ENCODE results near the gene MISP.

MISP gene

DNA sequence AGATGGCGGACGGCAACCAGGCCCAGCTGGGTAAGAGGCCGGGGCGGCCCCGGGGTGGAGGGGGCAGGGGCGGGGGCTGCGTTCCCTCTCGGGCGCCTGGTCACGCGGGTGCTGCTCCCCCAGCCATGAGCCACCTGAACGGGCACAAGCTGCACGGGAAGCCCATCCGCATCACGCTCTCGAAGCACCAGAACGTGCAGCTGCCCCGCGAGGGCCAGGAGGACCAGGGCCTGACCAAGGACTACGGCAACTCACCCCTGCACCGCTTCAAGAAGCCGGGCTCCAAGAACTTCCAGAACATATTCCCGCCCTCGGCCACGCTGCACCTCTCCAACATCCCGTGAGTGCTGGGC lies 57.5 kb downstream of the MISP start:
- TF ChIP-seq ZBTB7A (IDR thresholded peaks at IDR 0.05; ENCODE audit: low read depth): no peak
- no peak for TF ChIP-seq EGR1 (IDR thresholded peaks at IDR 0.05)
- no peak for TF ChIP-seq TEAD4 (IDR thresholded peaks at IDR 0.05)
- TF ChIP-seq YY1 (IDR thresholded peaks at IDR 0.05; ENCODE audit: low read depth): no peak
- TF ChIP-seq, protein P1, sequence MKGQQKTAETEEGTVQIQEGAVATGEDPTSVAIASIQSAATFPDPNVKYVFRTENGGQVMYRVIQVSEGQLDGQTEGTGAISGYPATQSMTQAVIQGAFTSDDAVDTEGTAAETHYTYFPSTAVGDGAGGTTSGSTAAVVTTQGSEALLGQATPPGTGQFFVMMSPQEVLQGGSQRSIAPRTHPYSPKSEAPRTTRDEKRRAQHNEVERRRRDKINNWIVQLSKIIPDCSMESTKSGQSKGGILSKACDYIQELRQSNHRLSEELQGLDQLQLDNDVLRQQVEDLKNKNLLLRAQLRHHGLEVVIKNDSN (IDR thresholded peaks at IDR 0.05): no peak
- TF ChIP-seq TAF1 (IDR thresholded peaks at IDR 0.05; ENCODE audit: low read depth): no peak
- TF ChIP-seq EP300 (IDR thresholded peaks at IDR 0.05; ENCODE audit: borderline replicate concordance): no peak
- TF ChIP-seq, protein P2, sequence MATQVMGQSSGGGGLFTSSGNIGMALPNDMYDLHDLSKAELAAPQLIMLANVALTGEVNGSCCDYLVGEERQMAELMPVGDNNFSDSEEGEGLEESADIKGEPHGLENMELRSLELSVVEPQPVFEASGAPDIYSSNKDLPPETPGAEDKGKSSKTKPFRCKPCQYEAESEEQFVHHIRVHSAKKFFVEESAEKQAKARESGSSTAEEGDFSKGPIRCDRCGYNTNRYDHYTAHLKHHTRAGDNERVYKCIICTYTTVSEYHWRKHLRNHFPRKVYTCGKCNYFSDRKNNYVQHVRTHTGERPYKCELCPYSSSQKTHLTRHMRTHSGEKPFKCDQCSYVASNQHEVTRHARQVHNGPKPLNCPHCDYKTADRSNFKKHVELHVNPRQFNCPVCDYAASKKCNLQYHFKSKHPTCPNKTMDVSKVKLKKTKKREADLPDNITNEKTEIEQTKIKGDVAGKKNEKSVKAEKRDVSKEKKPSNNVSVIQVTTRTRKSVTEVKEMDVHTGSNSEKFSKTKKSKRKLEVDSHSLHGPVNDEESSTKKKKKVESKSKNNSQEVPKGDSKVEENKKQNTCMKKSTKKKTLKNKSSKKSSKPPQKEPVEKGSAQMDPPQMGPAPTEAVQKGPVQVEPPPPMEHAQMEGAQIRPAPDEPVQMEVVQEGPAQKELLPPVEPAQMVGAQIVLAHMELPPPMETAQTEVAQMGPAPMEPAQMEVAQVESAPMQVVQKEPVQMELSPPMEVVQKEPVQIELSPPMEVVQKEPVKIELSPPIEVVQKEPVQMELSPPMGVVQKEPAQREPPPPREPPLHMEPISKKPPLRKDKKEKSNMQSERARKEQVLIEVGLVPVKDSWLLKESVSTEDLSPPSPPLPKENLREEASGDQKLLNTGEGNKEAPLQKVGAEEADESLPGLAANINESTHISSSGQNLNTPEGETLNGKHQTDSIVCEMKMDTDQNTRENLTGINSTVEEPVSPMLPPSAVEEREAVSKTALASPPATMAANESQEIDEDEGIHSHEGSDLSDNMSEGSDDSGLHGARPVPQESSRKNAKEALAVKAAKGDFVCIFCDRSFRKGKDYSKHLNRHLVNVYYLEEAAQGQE (IDR thresholded peaks at IDR 0.05; ENCODE audit: low read depth): no peak
- no peak for TF ChIP-seq TCF12 (IDR thresholded peaks at IDR 0.05; ENCODE audit: low read depth)
- no peak for TF ChIP-seq FOXM1 (IDR thresholded peaks at IDR 0.05; ENCODE audit: borderline replicate concordance, low read depth)
- TF ChIP-seq CEBPB (IDR thresholded peaks at IDR 0.05): no peak

DNA sequence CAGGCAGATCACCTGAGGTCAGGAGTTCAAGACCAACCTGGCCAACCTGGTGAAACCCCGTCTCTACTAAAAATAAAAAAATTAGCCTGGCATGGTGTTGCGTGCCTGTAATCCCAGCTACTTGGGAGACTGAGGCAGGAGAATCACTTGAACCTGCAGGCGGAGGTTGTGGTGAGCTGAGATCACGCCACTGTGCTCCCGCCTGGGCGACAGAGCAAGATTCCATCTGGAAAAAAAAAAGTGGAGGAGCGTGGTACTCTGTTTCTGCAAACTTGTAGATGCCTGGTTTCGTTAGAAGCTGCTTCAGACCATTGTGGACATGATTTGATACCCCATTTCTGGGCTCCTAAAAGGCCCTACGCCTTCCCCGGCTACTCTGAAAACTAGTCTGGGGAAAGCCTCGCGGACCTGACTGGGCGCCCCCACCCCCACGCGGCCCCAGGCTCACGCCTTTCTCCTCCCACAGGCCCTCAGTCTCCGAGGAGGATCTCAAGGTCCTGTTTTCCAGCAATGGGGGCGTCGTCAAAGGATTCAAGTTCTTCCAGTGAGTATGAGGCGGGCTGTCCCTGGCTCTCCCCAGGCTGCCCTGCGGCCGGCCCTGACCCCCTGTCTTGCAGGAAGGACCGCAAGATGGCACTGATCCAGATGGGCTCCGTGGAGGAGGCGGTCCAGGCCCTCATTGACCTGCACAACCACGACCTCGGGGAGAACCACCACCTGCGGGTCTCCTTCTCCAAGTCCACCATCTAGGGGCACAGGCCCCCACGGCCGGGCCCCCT lies 59.4 kb downstream of the MISP start:
- TF ChIP-seq EGR1 (IDR thresholded peaks at IDR 0.05) (no peak), NFIC (IDR thresholded peaks at IDR 0.05) (0 out of 2 replicates have a peak, but pooled peaks have one; percentile 10), CREB1 (IDR thresholded peaks at IDR 0.05; ENCODE audit: low read depth) (no peak), TCF12 (IDR thresholded peaks at IDR 0.05; ENCODE audit: low read depth) (no peak), RAD21 (IDR thresholded peaks at IDR 0.05; ENCODE audit: low read depth) (no peak)
- TF ChIP-seq, protein P1 (IDR thresholded peaks at IDR 0.05): no peak

DNA sequence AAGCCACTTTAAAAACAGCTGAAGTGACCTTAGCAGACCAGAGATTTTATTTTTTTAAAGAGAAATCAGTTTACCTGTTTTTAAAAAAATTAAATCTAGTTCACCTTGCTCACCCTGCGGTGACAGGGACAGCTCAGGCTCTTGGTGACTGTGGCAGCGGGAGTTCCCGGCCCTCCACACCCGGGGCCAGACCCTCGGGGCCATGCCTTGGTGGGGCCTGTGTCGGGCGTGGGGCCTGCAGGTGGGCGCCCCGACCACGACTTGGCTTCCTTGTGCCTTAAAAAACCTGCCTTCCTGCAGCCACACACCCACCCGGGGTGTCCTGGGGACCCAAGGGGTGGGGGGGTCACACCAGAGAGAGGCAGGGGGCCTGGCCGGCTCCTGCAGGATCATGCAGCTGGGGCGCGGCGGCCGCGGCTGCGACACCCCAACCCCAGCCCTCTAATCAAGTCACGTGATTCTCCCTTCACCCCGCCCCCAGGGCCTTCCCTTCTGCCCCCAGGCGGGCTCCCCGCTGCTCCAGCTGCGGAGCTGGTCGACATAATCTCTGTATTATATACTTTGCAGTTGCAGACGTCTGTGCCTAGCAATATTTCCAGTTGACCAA lies 60.1 kb downstream of the MISP start:
- TF ChIP-seq TAF1 (IDR thresholded peaks at IDR 0.05; ENCODE audit: low read depth) (no peak), NFIC (IDR thresholded peaks at IDR 0.05) (no peak), TCF12 (IDR thresholded peaks at IDR 0.05; ENCODE audit: low read depth) (no peak)
- TF ChIP-seq, protein P1 (IDR thresholded peaks at IDR 0.05): 0 out of 2 replicates have a peak, but pooled peaks have one; percentile 11

GRCh38 chr19:811506-812048 lies 60.7 kb downstream of the MISP start:
- TF ChIP-seq RAD21 (IDR thresholded peaks at IDR 0.05; ENCODE audit: low read depth): no peak
- TF ChIP-seq ZBTB7A (IDR thresholded peaks at IDR 0.05; ENCODE audit: low read depth): no peak
- no peak for TF ChIP-seq NFIC (IDR thresholded peaks at IDR 0.05)
- TF ChIP-seq YY1 (IDR thresholded peaks at IDR 0.05; ENCODE audit: low read depth): no peak
- no peak for TF ChIP-seq TEAD4 (IDR thresholded peaks at IDR 0.05)

GRCh38 chr19:812049-812746 lies 61.3 kb downstream of the MISP start:
- TF ChIP-seq NFIC (IDR thresholded peaks at IDR 0.05): no peak

- TF ChIP-seq CEBPB (IDR thresholded peaks at IDR 0.05) (no peak), NFIC (IDR thresholded peaks at IDR 0.05) (no peak), YY1 (IDR thresholded peaks at IDR 0.05; ENCODE audit: low read depth) (no peak), FOXM1 (IDR thresholded peaks at IDR 0.05; ENCODE audit: borderline replicate concordance, low read depth) (no peak), EGR1 (IDR thresholded peaks at IDR 0.05) (no peak), ZBTB7A (IDR thresholded peaks at IDR 0.05; ENCODE audit: low read depth) (no peak), RAD21 (IDR thresholded peaks at IDR 0.05; ENCODE audit: low read depth) (no peak), CREB1 (IDR thresholded peaks at IDR 0.05; ENCODE audit: low read depth) (no peak)
- TF ChIP-seq, protein P2 (IDR thresholded peaks at IDR 0.05; ENCODE audit: low read depth): no peak
- TF ChIP-seq, protein P3, sequence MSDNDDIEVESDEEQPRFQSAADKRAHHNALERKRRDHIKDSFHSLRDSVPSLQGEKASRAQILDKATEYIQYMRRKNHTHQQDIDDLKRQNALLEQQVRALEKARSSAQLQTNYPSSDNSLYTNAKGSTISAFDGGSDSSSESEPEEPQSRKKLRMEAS (IDR thresholded peaks at IDR 0.05): no peak
- TF ChIP-seq, protein P1 (IDR thresholded peaks at IDR 0.05): no peak
Measured at GRCh38 chr19:812747-813218, 61.9 kb downstream of the MISP start.
